Epidermal melanocyte (primary cell): ENCODE data around the gene AGO3.
A peak's percentile ranks its signal among the peaks of the same experiment; 100 is the strongest.

Experiments
- DNase-seq: peaks from one replicate; pipeline ENCODE4 v3.0.0; 2011; ENCODE audit warnings: low spot score; ENCODE audit not compliant: insufficient read length

Gene AGO3

GRCh38 chr1:36119456-36119855 lies 188.6 kb downstream of the AGO3 start:
- peak; percentile 28 for DNase-seq
